T-cell (primary cell): ENCODE data around the gene HLA-C. TPM values are rescaled to one million over a fixed set of nuclear protein-coding genes. Genes with fewer than 3 reads are reported as not detected.
A peak's percentile ranks its signal among the peaks of the same experiment; 100 is the strongest.

ENCODE experiments used
- ATAC-seq, 4 experiments: fragments of 200-7000 bp in 3 of 4; fragments of 150-1000 bp in 1 of 4; cut with Tn5 transposase; replicated peaks in 1 of 4; 1 replicate in 3 of 4; 2 replicates in 1 of 4; pipeline ENCODE4 v1.10.0; 2021; ENCODE audit warnings: moderate library complexity in 3 of 4, mild to moderate bottlenecking in 2 of 4, moderate number of reproducible peaks in 1 of 4
- CTCF ChIA-PET, 2 donors: fragments of 300-600 bp; sonication (Branson Sonifier 250); formaldehyde crosslinking; loops; one replicate each; lab custom pipeline; 2022; ENCODE audit warnings: antibody characterized with exemption in 2 of 2; lab: Charles Lee
- POLR2A ChIA-PET, 2 donors: fragments of 300-600 bp; sonication (Branson Sonifier 250); formaldehyde crosslinking; loops; one replicate each; lab custom pipeline; 2022; ENCODE audit warnings: antibody characterized with exemption in 2 of 2; lab: Charles Lee
- DNase-seq, 35 experiments: peaks; one replicate each; pipeline versions ENCODE4 v3.0.0 to v3.0.0-alpha.2; 2013 to 2023
- H3K27ac ChIP-seq: one replicate; pipeline ENCODE4 v1.5.1; 2013; ENCODE audit warnings: low read length
- H3K27me3 ChIP-seq, 2 experiments: replicated peaks in 1 of 2; 1 replicate in 1 of 2; 2 replicates in 1 of 2; pipeline versions ENCODE4 v1.6.1 to v1.7.0; 2013; ENCODE audit warnings: low read length in 1 of 2, mixed read lengths in 1 of 2; ENCODE audit not compliant: control insufficient read depth in 2 of 2, insufficient read depth in 2 of 2; ENCODE audit errors: extremely low read depth in 1 of 2
- H3K36me3 ChIP-seq, 2 donors: 1 replicate in 1 of 2; 2 replicates in 1 of 2; pipeline versions ENCODE4 v1.6.1 to v1.7.0; 2013; ENCODE audit warnings: low read length in 1 of 2; ENCODE audit not compliant: control insufficient read depth in 2 of 2, insufficient read depth in 1 of 2; ENCODE audit errors: extremely low read depth in 1 of 2
- H3K4me1 ChIP-seq, 2 experiments: 1 replicate in 1 of 2; 2 replicates in 1 of 2; pipeline versions ENCODE4 v1.6.1 to v1.7.0; 2013; ENCODE audit warnings: low read length in 2 of 2, mixed read lengths in 1 of 2; ENCODE audit not compliant: insufficient read depth in 2 of 2, control insufficient read depth in 1 of 2; ENCODE audit errors: extremely low read depth in 1 of 2
- H3K4me3 ChIP-seq, 2 donors: 1 replicate in 1 of 2; 2 replicates in 1 of 2; pipeline versions ENCODE4 v1.5.1 to v1.7.0; 2013; ENCODE audit warnings: mild to moderate bottlenecking in 2 of 2, low read length in 1 of 2, moderate library complexity in 1 of 2; ENCODE audit not compliant: control insufficient read depth in 1 of 2; ENCODE audit errors: extremely low read depth in 1 of 2
- H3K9me3 ChIP-seq: 2 replicates; pipeline ENCODE4 v1.7.0; 2013
- H3K27ac Mint-ChIP-seq, 2 donors: one replicate each; pipeline ENCODE4 v1.8.0; 2020 to 2021; ENCODE audit warnings: mild to moderate bottlenecking in 2 of 2, mixed read lengths in 2 of 2
- H3K27me3 Mint-ChIP-seq, 2 donors: one replicate each; pipeline ENCODE4 v1.8.0; 2021 to 2022; ENCODE audit warnings: mixed read lengths in 2 of 2
- H3K36me3 Mint-ChIP-seq: one replicate; pipeline ENCODE4 v1.8.0; 2021; ENCODE audit warnings: mixed read lengths
- H3K4me1 Mint-ChIP-seq, 3 donors: one replicate each; pipeline ENCODE4 v1.8.0; 2020 to 2022; ENCODE audit warnings: mixed read lengths in 3 of 3, mild to moderate bottlenecking in 1 of 3
- H3K4me3 Mint-ChIP-seq, 3 donors: one replicate each; pipeline ENCODE4 v1.8.0; 2020 to 2022; ENCODE audit warnings: mild to moderate bottlenecking in 3 of 3, mixed read lengths in 3 of 3, moderate library complexity in 3 of 3
- H3K9me3 Mint-ChIP-seq, 3 donors: one replicate each; pipeline ENCODE4 v1.8.0; 2020 to 2022; ENCODE audit warnings: mixed read lengths in 3 of 3
- WGBS: methylation state at CpG from one replicate; pipeline ENCODE4 v1.1.5; 2013; ENCODE audit warnings: missing lambda C conversion rate; ENCODE audit not compliant: insufficient coverage; 5-methylcytosine and 5-hydroxymethylcytosine counted together
- total RNA-seq, 35 experiments: library from RNA in 6 of 35; stranded (reverse) in 6 of 35; fragments of 120-200 nt in 1 of 35; gene quantifications; one replicate each; pipeline versions ENCODE4 v1.2.1 to v1.2.4 and lab custom pipeline; 2013 to 2026

HLA-C gene
- total RNA-seq = 1,000 to 10,000 TPM; 1,368 to 2,791 (median 2,039) TPM
- total RNA-seq (2013) = 2,756 TPM
- total RNA-seq (lab: John Stamatoyannopoulos, UW) = 730 to 2,862 (median 2,073) reads per million in 29 experiments

- POLR2A ChIA-PET = no interaction called here
- H3K4me1 Mint-ChIP-seq = peaks cover 54 to 79% (median 57%) of the 10 kb centered on the region in 3 donors
Measured at GRCh38 chr6:31271641-31272357, at the start of gene HLA-C. Gene HLA-C, minus strand, starts transcription at chr6:31272092. Its CDS starts 21 bp downstream, at chr6:31272071.

GRCh38 chr6:31321005-31321707, 49.3 kb upstream of the HLA-C start:
- Histone ChIP-seq H3K9me3 (no peaks in the 10 kb centered on the region), H3K4me3 (no peak overlapping the region), H3K27ac (no peak overlapping the region), H3K4me1 (no peaks in the 10 kb centered on the region), H3K36me3 (no peaks in the 10 kb centered on the region), H3K27me3 (no peaks in the 10 kb centered on the region)
- H3K27me3 Mint-ChIP-seq = peaks cover 19 to 28% of the 10 kb centered on the region in 2 donors
- H3K27ac Mint-ChIP-seq = no peak overlapping the region
- ATAC-seq (no peak), DNase-seq (no peak)
- no peak overlapping the region for H3K4me3 Mint-ChIP-seq
- ChIA-PET POLR2A (no interaction called here), CTCF (no interaction called here)
- H3K9me3 Mint-ChIP-seq = peaks cover 0 to 11% (median 0%) of the 10 kb centered on the region in 3 donors
- H3K4me1 Mint-ChIP-seq = no peaks in the 10 kb centered on the region
- no peaks in the 10 kb centered on the region for H3K36me3 Mint-ChIP-seq
- no CpG with 5 or more reads among the region's 1 CpG for WGBS

More at GRCh38 chr6:31271641-31272357, at the start of gene HLA-C:
- WGBS = under 1% methylated on average over 53 of the region's 62 CpGs
- Mint-ChIP-seq H3K9me3 (no peaks in the 10 kb centered on the region), H3K36me3 (peaks cover 36% of the 10 kb centered on the region), H3K27ac (peak within 1 kb of the TSS; percentile 100), H3K27me3 (peaks cover 0 to 3% of the 10 kb centered on the region in 2 donors), H3K4me3 (peak within 1 kb of the TSS; percentile 97 to 98 (median 97))
- H3K36me3 ChIP-seq = peaks cover 0 to 27% of the 10 kb centered on the region in 2 donors
- peak; percentile 84 to 91 (median 90) for ATAC-seq
- CTCF ChIA-PET = interaction anchor here in 1 of 2 donors (0.8 to 2.0 kb wide), 2 partner anchors 26 to 75 kb away, joined by 3 to 6 read pairs; no protein-coding TSS in a partner anchor
- H3K9me3 ChIP-seq = no peaks in the 10 kb centered on the region
- H3K4me3 ChIP-seq = peak within 1 kb of the TSS; percentile 74 to 99
- peaks cover 11 to 42% of the 10 kb centered on the region in 2 experiments for H3K4me1 ChIP-seq
- H3K27ac ChIP-seq = peak within 1 kb of the TSS; percentile 99
- DNase-seq = peak; percentile 78 to 98 (median 92)
- H3K27me3 ChIP-seq = no peaks in the 10 kb centered on the region

GRCh38 chr6:31317036-31317435, 45.1 kb upstream of the HLA-C start:
- peaks cover 0 to 2% of the 10 kb centered on the region in 2 experiments for H3K27me3 ChIP-seq
- no peak overlapping the region for H3K4me3 ChIP-seq
- DNase-seq (no peak), ATAC-seq (no peak)
- no peaks in the 10 kb centered on the region for H3K4me1 ChIP-seq
- no peak overlapping the region for H3K27ac ChIP-seq
- no peaks in the 10 kb centered on the region for H3K4me1 Mint-ChIP-seq
- H3K27me3 Mint-ChIP-seq = peaks cover 5 to 31% of the 10 kb centered on the region in 2 donors
- no CpG with 5 or more reads among the region's 2 CpGs for WGBS
- H3K27ac Mint-ChIP-seq = no peak overlapping the region
- POLR2A ChIA-PET = no interaction called here
- no peaks in the 10 kb centered on the region for H3K9me3 ChIP-seq
- no peaks in the 10 kb centered on the region for H3K36me3 Mint-ChIP-seq
- H3K9me3 Mint-ChIP-seq = no peaks in the 10 kb centered on the region
- CTCF ChIA-PET = no interaction called here
- H3K4me3 Mint-ChIP-seq = no peak overlapping the region
- no peaks in the 10 kb centered on the region for H3K36me3 ChIP-seq

GRCh38 chr6:31309641-31310040, 37.7 kb upstream of the HLA-C start:
- peak overlapping the region in 1 of 2 donors; percentile 58 for H3K27ac Mint-ChIP-seq
- peak overlapping the region; percentile 53 to 84 (median 61) for H3K4me3 Mint-ChIP-seq

GRCh38 chr6:31308845-31309175, 36.9 kb upstream of the HLA-C start:
- Histone ChIP-seq H3K27ac (no peak overlapping the region), H3K27me3 (peaks cover 0 to 13% of the 10 kb centered on the region in 2 experiments), H3K4me3 (peak overlapping the region in 1 of 2 donors; percentile 74), H3K36me3 (no peaks in the 10 kb centered on the region), H3K9me3 (no peaks in the 10 kb centered on the region), H3K4me1 (peaks cover 2 to 16% of the 10 kb centered on the region in 2 experiments)
- peaks cover 5 to 9% (median 7%) of the 10 kb centered on the region in 3 donors for H3K4me1 Mint-ChIP-seq
- no peaks in the 10 kb centered on the region for H3K9me3 Mint-ChIP-seq
- peak in 1 of 35 experiments; percentile 4 for DNase-seq
- ChIA-PET CTCF (interaction anchor here in 1 of 2 donors (1.2 kb wide), 1 partner anchor 63 kb away, joined by 4 read pairs; no protein-coding TSS in a partner anchor), POLR2A (no interaction called here)
- H3K27me3 Mint-ChIP-seq = peaks cover 0 to 9% of the 10 kb centered on the region in 2 donors
- WGBS = 50% methylated on average over 7 of the region's 11 CpGs
- H3K27ac Mint-ChIP-seq = no peak overlapping the region
- H3K4me3 Mint-ChIP-seq = peak overlapping the region; percentile 83 to 86 (median 84)
- H3K36me3 Mint-ChIP-seq = no peaks in the 10 kb centered on the region
- no peak for ATAC-seq

More at GRCh38 chr6:31309641-31310040, 37.7 kb upstream of the HLA-C start:
- DNase-seq (no peak), ATAC-seq (no peak)
- ChIA-PET POLR2A (no interaction called here), CTCF (interaction anchor here in 1 of 2 donors (0.6 kb wide), 1 partner anchor 103 kb away, joined by 4 read pairs; no protein-coding TSS in a partner anchor)
- Histone ChIP-seq H3K36me3 (no peaks in the 10 kb centered on the region), H3K4me3 (no peak overlapping the region), H3K27ac (no peak overlapping the region), H3K27me3 (peaks cover 0 to 13% of the 10 kb centered on the region in 2 experiments), H3K4me1 (peaks cover 2 to 16% of the 10 kb centered on the region in 2 experiments), H3K9me3 (no peaks in the 10 kb centered on the region)
- no peaks in the 10 kb centered on the region for H3K36me3 Mint-ChIP-seq
- H3K4me1 Mint-ChIP-seq = peaks cover 5 to 9% (median 7%) of the 10 kb centered on the region in 3 donors
- no peaks in the 10 kb centered on the region for H3K9me3 Mint-ChIP-seq
- no CpG with 5 or more reads among the region's 2 CpGs for WGBS
- peaks cover 0 to 9% of the 10 kb centered on the region in 2 donors for H3K27me3 Mint-ChIP-seq
